OCI-LY3 (cell line): Measurements from ENCODE around the gene ZNF530.

Experiments
- H2AFZ ChIP-seq: fragments of 200-600, 300-600 bp; shearing (Covaris generic); 2 replicates; pipeline ENCODE4 v1.6.0; 2014; ENCODE audit warnings: antibody characterized with exemption, low read depth, low read length
- H3K27ac ChIP-seq: fragments of 200-600, 300-600 bp; sonication (generic); 2 replicates; pipeline ENCODE4 v1.5.1; 2014; ENCODE audit warnings: mild to moderate bottlenecking, low read length, moderate library complexity, mixed read lengths
- H3K27me3 ChIP-seq: fragments of 200-600, 300-600 bp; sonication (generic); 2 replicates; pipeline ENCODE4 v1.6.1; 2014; ENCODE audit warnings: low read depth, low read length, mixed read lengths
- H3K36me3 ChIP-seq: fragments of 200-600, 300-600 bp; sonication (generic); replicated peaks from 2 replicates; pipeline ENCODE3; 2014; ENCODE audit warnings: low read depth, low read length, mixed read lengths
- H3K4me1 ChIP-seq: fragments of 300-600, 200-600 bp; sonication (generic); 2 replicates; pipeline ENCODE4 v1.6.1; 2014; ENCODE audit warnings: low read length, mixed read lengths
- H3K4me2 ChIP-seq: fragments of 200-600, 300-600 bp; sonication (generic); 2 replicates; pipeline ENCODE4 v1.6.1; 2014; ENCODE audit warnings: low read length, mixed read lengths
- H3K4me3 ChIP-seq: fragments of 300-600, 200-600 bp; sonication (generic); 2 replicates; pipeline ENCODE4 v1.5.1; 2014; ENCODE audit warnings: antibody characterized with exemption, mild to moderate bottlenecking, low read length, moderate library complexity
- H3K79me2 ChIP-seq: fragments of 300-600, 200-600 bp; shearing (Covaris generic); 2 replicates; pipeline ENCODE4 v1.6.1; 2014; ENCODE audit warnings: mild to moderate bottlenecking, low read length, mixed read lengths
- H3K9ac ChIP-seq: fragments of 300-600, 200-600 bp; shearing (Covaris generic); 2 replicates; pipeline ENCODE4 v1.6.0; 2014; ENCODE audit warnings: mild to moderate bottlenecking, low read length, moderate library complexity
- H3K9me3 ChIP-seq: fragments of 200-600, 300-600 bp; shearing (Covaris generic); 2 replicates; pipeline ENCODE4 v1.6.1; 2014; ENCODE audit warnings: low read length, mixed read lengths; ENCODE audit not compliant: insufficient read depth
- H4K20me1 ChIP-seq: fragments of 200-600, 300-600 bp; sonication (generic); 2 replicates; pipeline ENCODE4 v1.6.1; 2016; ENCODE audit warnings: low read length, mixed read lengths; ENCODE audit not compliant: insufficient read depth
- EZH2phosphoT487 ChIP-seq: fragments of 200-600 bp; shearing (Covaris generic); IDR thresholded peaks from 2 replicates; pipeline ENCODE4 v1.6.1; 2018; ENCODE audit warnings: antibody characterized with exemption, mixed run types, low read depth
- TF ChIP-seq, protein P1 (sequence below): fragments of 200-600, 300-600 bp; sonication (generic); IDR thresholded peaks from 2 replicates; pipeline ENCODE4 v1.5.1; 2014; ENCODE audit warnings: antibody characterized with exemption, low read length, low read depth

Gene ZNF530

GRCh38 chr19:57599761-57600383, at the start of gene ZNF530:
TSS of gene ZNF530 (plus strand) at chr19:57599885. CDS start at chr19:57604346, 4,461 bp downstream.
- Histone ChIP-seq H3K9ac (peak within 1 kb of the TSS; percentile 61), H3K79me2 (peaks cover 14% of the 10 kb centered on the region), H3K36me3 (peaks cover 30% of the 10 kb centered on the region)

DNA sequence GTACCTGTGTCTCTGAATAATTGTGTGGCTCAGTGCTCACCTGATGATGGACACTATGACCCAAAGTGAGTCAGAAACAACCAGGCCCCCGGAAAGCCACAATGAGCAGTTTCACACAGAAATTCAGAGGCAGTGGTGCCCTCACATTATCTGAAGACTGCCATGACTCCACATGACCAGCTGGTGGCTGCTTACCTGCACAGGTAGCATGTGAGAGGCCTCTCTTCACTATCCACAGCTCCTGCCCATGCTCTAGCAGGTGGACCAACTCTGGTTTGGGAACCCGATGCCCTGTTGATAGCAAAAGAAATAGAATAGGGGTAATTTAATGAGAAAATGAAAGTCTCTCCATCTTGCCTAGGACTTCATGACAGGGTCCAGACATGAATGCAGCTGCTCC, 47.3 kb upstream of the ZNF530 start:
- peaks cover 25% of the 10 kb centered on the region for H3K9me3 ChIP-seq
- H3K79me2 ChIP-seq: peaks cover 2% of the 10 kb centered on the region; the same call in 1 of the 2 replicates
- no peaks in the 10 kb centered on the region for H3K4me1 ChIP-seq
- peaks cover 90% of the 10 kb centered on the region for H3K36me3 ChIP-seq
- H3K27me3 ChIP-seq: no peaks in the 10 kb centered on the region
- 0 out of 2 replicates have a peak, but pooled peaks cover 3% of the 10 kb centered on the region for H4K20me1 ChIP-seq
- H3K27ac ChIP-seq: no peak overlapping the region
- H3K9ac ChIP-seq: no peak overlapping the region
- TF ChIP-seq EZH2phosphoT487: no peak
- TF ChIP-seq, protein P1, sequence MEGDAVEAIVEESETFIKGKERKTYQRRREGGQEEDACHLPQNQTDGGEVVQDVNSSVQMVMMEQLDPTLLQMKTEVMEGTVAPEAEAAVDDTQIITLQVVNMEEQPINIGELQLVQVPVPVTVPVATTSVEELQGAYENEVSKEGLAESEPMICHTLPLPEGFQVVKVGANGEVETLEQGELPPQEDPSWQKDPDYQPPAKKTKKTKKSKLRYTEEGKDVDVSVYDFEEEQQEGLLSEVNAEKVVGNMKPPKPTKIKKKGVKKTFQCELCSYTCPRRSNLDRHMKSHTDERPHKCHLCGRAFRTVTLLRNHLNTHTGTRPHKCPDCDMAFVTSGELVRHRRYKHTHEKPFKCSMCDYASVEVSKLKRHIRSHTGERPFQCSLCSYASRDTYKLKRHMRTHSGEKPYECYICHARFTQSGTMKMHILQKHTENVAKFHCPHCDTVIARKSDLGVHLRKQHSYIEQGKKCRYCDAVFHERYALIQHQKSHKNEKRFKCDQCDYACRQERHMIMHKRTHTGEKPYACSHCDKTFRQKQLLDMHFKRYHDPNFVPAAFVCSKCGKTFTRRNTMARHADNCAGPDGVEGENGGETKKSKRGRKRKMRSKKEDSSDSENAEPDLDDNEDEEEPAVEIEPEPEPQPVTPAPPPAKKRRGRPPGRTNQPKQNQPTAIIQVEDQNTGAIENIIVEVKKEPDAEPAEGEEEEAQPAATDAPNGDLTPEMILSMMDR: no peak
- H2AFZ ChIP-seq: no peak overlapping the region
- H3K4me3 ChIP-seq: no peak overlapping the region
- no peak overlapping the region for H3K4me2 ChIP-seq

More at GRCh38 chr19:57599761-57600383, at the start of gene ZNF530:
- peak within 1 kb of the TSS; percentile 72 for H3K4me2 ChIP-seq
- no peak for TF ChIP-seq EZH2phosphoT487
- TF ChIP-seq, protein P1: no peak
- peak within 1 kb of the TSS; percentile 98 for H2AFZ ChIP-seq
- H3K4me1 ChIP-seq: peaks cover 10% of the 10 kb centered on the region
- H3K4me3 ChIP-seq: peak within 1 kb of the TSS; percentile 87
- H3K9me3 ChIP-seq: 0 out of 2 replicates have a peak, but pooled peaks cover 2% of the 10 kb centered on the region
- no peaks in the 10 kb centered on the region for H3K27me3 ChIP-seq
- H3K27ac ChIP-seq: no peak within 1 kb of the TSS
- H4K20me1 ChIP-seq: no peaks in the 10 kb centered on the region

- H3K4me1 ChIP-seq: peaks cover 6% of the 10 kb centered on the region
- H2AFZ ChIP-seq: no peak overlapping the region
- H3K9me3 ChIP-seq: peaks cover 34% of the 10 kb centered on the region
- no peaks in the 10 kb centered on the region for H3K27me3 ChIP-seq
- no peak overlapping the region for H3K9ac ChIP-seq
- peaks cover 21% of the 10 kb centered on the region for H3K79me2 ChIP-seq
- peaks cover 53% of the 10 kb centered on the region for H3K36me3 ChIP-seq
- no peaks in the 10 kb centered on the region for H4K20me1 ChIP-seq
- TF ChIP-seq, protein P1: no peak
- no peak for TF ChIP-seq EZH2phosphoT487
- H3K4me3 ChIP-seq: no peak overlapping the region
- no peak overlapping the region for H3K4me2 ChIP-seq
- H3K27ac ChIP-seq: no peak overlapping the region
Measured at GRCh38 chr19:57557659-57558058, 42.0 kb upstream of the ZNF530 start.

GRCh38 chr19:57558525-57558924, 41.2 kb upstream of the ZNF530 start:
- H3K9me3 ChIP-seq: peaks cover 37% of the 10 kb centered on the region
- TF ChIP-seq EZH2phosphoT487: no peak
- TF ChIP-seq, protein P1: no peak
- no peaks in the 10 kb centered on the region for H3K27me3 ChIP-seq
- H2AFZ ChIP-seq: no peak overlapping the region
- H3K4me2 ChIP-seq: peak overlapping the region; percentile 86
- H3K4me1 ChIP-seq: peaks cover 6% of the 10 kb centered on the region
- H3K36me3 ChIP-seq: peaks cover 45% of the 10 kb centered on the region
- H3K4me3 ChIP-seq: peak overlapping the region; percentile 90
- peak overlapping the region; percentile 74; the same call in 1 of the 2 replicates for H3K9ac ChIP-seq
- H3K27ac ChIP-seq: no peak overlapping the region
- no peaks in the 10 kb centered on the region for H4K20me1 ChIP-seq
- H3K79me2 ChIP-seq: peaks cover 21% of the 10 kb centered on the region
